H1 (cell line): ENCODE data around the gene PTCH1.

Experiments used
- ATF2 ChIP-seq: IDR thresholded peaks from 2 replicates; pipeline ENCODE4 v1.6.1; 2012; ENCODE audit warnings: low read length, inconsistent platforms
- CTCF ChIP-seq, 3 experiments: IDR thresholded peaks; 1 replicate in 2 of 3; 2 replicates in 1 of 3; pipeline versions ENCODE4 v1.5.1 to v1.6.1; 2011; ENCODE audit warnings: low read length in 3 of 3, mild to moderate bottlenecking in 3 of 3, inconsistent platforms in 2 of 3, low read depth in 1 of 3, moderate library complexity in 1 of 3; ENCODE audit not compliant: insufficient read depth in 1 of 3; ENCODE audit errors: control extremely low read depth in 1 of 3
- JUN ChIP-seq: IDR thresholded peaks from 2 replicates; pipeline ENCODE4 v1.6.1; 2011; ENCODE audit warnings: low read depth, mild to moderate bottlenecking, improper control_type of control experiment, low read length
- RAD21 ChIP-seq, 2 experiments: IDR thresholded peaks in 1 of 2; conservative IDR thresholded peaks in 1 of 2; 2 replicates each; pipeline ENCODE4 v1.6.1; 2011; ENCODE audit warnings: low read depth in 2 of 2, low read length in 2 of 2, improper control_type of control experiment in 1 of 2, inconsistent platforms in 1 of 2, mild to moderate bottlenecking in 1 of 2, moderate library complexity in 1 of 2
- RFX5 ChIP-seq: IDR thresholded peaks from 2 replicates; pipeline ENCODE4 v1.6.1; 2011; ENCODE audit warnings: low read depth, low read length, improper control_type of control experiment, borderline replicate concordance
- SP2 ChIP-seq: IDR thresholded peaks from 2 replicates; pipeline ENCODE4 v1.6.1; 2012; ENCODE audit warnings: mild to moderate bottlenecking, low read length, inconsistent platforms

GRCh38 chr9:95429948-95430620 is 86.7 kb downstream of the PTCH1 start:
- TF ChIP-seq CTCF (IDR thresholded peaks at IDR 0.05; ENCODE audit: control extremely low read depth in 1 of 3, insufficient read depth in 1 of 3, low read depth in 1 of 3, low read length in 3 of 3) (no peak), RAD21 (IDR thresholded peaks at IDR 0.05 in 1 of 2, conservative IDR thresholded peaks at IDR 0.05 in 1 of 2; ENCODE audit: low read depth in 2 of 2, low read length in 2 of 2) (no peak), JUN (no peak), RFX5 (no peak), SP2 (no peak), ATF2 (no peak)
